Central memory CD4-positive, alpha-beta T cell (primary cell): ENCODE data around the gene CERS5.
"Not testable (repeated sequence)": the region's sequence is repeated elsewhere in the genome, so short reads cannot be mapped to it uniquely, and the experiment has no call there.

Experiments used
- DNase-seq: peaks from one replicate; pipeline ENCODE4 v3.0.0; 2022

Gene CERS5

GRCh38 chr12:50186681-50187080 is 19.5 kb upstream of the CERS5 start:
- no peak for DNase-seq

- DNase-seq, result no peak
These were observed 18.9 kb upstream of the CERS5 start for GRCh38 chr12:50185970-50186663.

GRCh38 chr12:50185301-50185895 is 18.2 kb upstream of the CERS5 start:
- no peak for DNase-seq

- DNase-seq, result no peak
These were observed 17.1 kb upstream of the CERS5 start for GRCh38 chr12:50184261-50184660.

- no peak for DNase-seq
These were observed 15.3 kb upstream of the CERS5 start for GRCh38 chr12:50182461-50182860.

GRCh38 chr12:50181691-50182090 is 14.5 kb upstream of the CERS5 start:
- no peak for DNase-seq

GRCh38 chr12:50175716-50176026 is 8.5 kb upstream of the CERS5 start:
- DNase-seq, result no peak

GRCh38 chr12:50174971-50175715 is 8.0 kb upstream of the CERS5 start:
- peak; percentile 52 for DNase-seq

GRCh38 chr12:50166799-50167048 is 445 bp downstream of the CERS5 start:
- no peak for DNase-seq

GRCh38 chr12:50164963-50165362 is 2.2 kb downstream of the CERS5 start:
- no peak for DNase-seq

GRCh38 chr12:50162230-50162629 is 4.9 kb downstream of the CERS5 start:
- DNase-seq, result no peak

- no peak for DNase-seq
These were observed 6.5 kb downstream of the CERS5 start for GRCh38 chr12:50160643-50161042.

GRCh38 chr12:50157259-50157658 is 9.9 kb downstream of the CERS5 start:
- no peak for DNase-seq

GRCh38 chr12:50156641-50157040 is 10.5 kb downstream of the CERS5 start:
- DNase-seq, result no peak

- DNase-seq, result not testable (repeated sequence)
These were observed 12.2 kb downstream of the CERS5 start for GRCh38 chr12:50154947-50155346.

- DNase-seq, result no peak
These were observed 16.0 kb downstream of the CERS5 start for GRCh38 chr12:50151047-50151687.

GRCh38 chr12:50149311-50149710 is 17.9 kb downstream of the CERS5 start:
- no peak for DNase-seq

- not testable (repeated sequence) for DNase-seq
These were observed 19.2 kb downstream of the CERS5 start for GRCh38 chr12:50148011-50148410.

GRCh38 chr12:50147281-50147680 is 19.9 kb downstream of the CERS5 start:
- DNase-seq, result no peak

GRCh38 chr12:50145439-50145838 is 21.7 kb downstream of the CERS5 start:
- DNase-seq, result no peak

- DNase-seq, result no peak
These were observed 24.2 kb downstream of the CERS5 start for GRCh38 chr12:50142993-50143392.

- peak; percentile 40 for DNase-seq
These were observed 34.5 kb downstream of the CERS5 start for GRCh38 chr12:50132505-50133135.

- DNase-seq, result no peak
These were observed 37.9 kb downstream of the CERS5 start for GRCh38 chr12:50129290-50129689.

GRCh38 chr12:50127546-50127945 is 39.6 kb downstream of the CERS5 start:
- DNase-seq, result no peak
